Stimulated activated naive CD4-positive, alpha-beta T cell treated with Interleukin-2 at 50 U/mL for 16 hours (primary cell): Measurements from ENCODE around the gene C3orf80.
"Not testable (repeated sequence)": the region's sequence is repeated elsewhere in the genome, so short reads cannot be mapped to it uniquely, and the experiment has no call there.

ENCODE experiments used
- DNase-seq: peaks from one replicate; lab custom pipeline; 2025; lab: John Stamatoyannopoulos, UW

The C3orf80 gene

DNA sequence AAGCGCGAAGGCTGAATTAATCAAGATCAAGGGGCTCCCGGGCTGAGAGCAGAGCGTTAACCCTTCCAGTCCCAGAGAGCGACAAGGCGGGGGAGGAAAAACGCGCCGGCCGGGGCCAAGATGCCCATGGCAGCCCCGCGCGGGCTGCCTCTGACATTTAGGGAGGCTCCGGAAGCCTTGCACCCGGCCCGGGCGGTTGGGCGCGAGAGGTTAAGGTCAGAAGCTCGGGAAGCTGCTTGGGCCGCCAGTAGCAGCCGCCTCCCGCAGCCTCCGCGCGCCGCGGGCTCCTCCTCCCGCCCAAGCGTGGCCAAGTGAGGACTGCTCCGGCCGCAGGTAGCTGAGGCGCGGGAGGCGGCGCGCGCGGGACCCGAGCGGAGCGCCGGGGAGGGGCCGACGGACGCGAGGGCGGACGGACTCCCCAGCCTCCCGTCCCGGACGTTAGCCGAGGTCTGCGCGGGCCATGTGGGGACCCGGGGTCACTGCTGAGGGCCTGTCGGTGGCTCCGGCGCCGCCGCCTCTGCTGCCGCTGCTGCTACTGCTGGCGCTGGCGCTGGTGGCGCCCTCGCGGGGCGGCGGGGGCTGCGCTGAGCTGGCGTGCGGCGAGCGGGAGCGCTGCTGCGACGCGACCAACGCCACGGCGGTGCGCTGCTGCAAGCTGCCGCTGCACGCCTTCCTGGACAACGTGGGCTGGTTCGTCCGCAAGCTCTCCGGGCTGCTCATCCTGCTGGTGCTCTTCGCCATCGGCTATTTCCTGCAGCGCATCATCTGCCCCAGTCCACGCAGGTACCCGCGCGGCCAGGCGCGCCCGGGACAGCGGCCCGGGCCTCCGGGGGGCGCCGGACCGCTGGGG, at the start of gene C3orf80:
Gene C3orf80, plus strand, starts transcription at position 247 of the 850 bp plus-strand sequence. Its CDS starts 214 bp downstream, at position 461.
- peak; percentile 25 for DNase-seq

DNA sequence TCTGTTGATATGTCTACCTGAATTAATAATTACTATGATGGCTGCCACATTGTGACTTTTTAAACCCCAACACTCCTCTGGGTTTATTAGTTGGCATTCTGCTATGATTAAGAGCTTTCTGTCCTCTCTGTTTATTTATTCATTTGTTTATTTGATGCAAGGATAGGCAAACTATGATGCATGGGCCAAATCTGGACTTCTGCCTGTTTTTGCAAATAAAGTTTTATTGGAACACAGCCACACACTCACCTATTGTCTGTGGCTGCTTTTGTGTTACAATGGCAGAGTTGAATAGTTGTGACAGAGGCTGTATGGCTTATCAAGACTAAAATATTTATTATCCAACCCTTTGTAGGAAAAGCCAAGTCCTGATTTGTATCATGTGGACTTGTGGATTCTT, 48.3 kb upstream of the C3orf80 start:
- no peak for DNase-seq

DNA sequence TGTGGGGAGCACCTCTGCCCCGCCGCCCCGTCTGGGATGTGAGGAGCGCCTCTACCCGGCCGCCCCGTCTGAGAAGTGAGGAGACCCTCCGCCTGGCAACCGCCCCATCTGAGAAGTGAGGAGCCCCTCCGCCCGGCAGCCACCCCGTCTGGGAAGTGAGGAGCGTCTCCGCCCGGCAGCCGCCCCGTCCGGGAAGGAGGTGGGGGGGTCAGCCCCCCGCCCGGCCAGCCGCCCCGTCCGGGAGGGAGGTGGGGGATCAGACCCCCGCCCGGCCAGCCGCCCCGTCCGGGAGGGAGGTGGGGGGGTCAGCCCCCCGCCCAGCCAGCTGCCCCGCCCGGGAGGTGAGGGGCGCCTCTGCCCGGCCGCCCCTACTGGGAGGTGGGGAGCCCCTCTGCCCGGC, 46.6 kb upstream of the C3orf80 start:
- DNase-seq, result not testable (repeated sequence)

DNA sequence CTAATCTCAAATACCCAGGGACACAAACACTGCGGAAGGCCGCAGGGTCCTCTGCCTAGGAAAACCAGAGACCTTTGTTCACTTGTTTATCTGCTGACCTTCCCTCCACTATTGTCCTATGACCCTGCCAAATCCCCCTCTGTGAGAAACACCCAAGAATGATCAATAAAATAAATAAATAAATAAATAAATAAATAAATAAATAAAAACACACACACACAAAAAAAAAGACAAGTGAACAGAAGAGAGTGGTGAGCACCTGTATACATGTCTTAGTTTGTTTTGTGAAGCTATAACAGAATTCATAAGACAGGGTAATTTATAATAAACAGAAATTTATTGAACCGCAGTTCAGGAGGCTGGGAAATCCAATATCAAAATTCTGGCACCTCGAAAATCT, 45.8 kb upstream of the C3orf80 start:
- DNase-seq, result not testable (repeated sequence)

DNA sequence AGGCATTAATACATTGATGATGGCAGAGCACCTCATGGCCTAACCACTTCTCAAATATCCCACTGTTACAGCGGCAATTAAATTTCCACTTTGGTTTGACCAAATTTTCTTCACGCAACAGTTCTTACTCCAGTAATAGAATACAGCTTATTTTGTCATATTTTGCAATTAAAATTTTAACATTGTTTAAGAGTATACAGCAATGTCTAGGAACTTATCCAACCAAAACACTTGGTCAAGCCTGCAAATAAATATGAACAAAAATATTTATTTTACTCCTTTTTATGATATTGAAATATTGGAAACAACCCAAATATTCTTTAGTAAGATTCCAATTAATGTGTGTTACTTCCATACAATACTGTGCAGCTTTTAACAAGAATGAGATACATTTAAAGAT, 45.3 kb upstream of the C3orf80 start:
- no peak for DNase-seq

DNA sequence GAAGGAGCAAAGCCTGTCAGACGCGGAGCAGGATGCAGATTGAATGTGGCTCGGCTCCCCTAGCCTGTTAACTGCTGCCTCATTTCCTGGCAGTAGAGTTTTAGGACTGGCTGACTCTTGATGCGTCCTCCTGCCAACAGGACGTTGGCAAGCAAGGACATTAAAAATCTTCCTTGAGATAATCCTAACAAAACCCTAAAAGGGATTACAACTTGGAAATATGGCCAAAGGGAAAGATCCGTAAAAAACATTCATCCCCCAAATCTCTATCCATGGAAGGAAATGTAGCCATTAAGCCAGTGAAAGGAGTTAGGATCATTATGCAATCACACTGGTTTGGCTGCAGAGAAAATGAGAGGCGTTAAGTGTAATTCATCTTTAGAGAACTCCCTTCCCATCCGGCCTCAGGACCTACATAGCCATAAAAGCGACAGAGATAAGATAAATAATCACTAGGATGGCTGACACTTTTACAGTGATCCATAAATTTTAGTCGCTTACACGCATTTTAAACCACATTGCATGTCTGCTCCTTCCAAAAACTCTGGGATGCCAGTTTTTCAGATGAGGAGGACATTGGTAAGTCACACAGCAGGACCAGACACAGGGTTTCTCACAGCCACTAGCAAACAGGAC, 44.5 kb upstream of the C3orf80 start:
- DNase-seq, result no peak

DNA sequence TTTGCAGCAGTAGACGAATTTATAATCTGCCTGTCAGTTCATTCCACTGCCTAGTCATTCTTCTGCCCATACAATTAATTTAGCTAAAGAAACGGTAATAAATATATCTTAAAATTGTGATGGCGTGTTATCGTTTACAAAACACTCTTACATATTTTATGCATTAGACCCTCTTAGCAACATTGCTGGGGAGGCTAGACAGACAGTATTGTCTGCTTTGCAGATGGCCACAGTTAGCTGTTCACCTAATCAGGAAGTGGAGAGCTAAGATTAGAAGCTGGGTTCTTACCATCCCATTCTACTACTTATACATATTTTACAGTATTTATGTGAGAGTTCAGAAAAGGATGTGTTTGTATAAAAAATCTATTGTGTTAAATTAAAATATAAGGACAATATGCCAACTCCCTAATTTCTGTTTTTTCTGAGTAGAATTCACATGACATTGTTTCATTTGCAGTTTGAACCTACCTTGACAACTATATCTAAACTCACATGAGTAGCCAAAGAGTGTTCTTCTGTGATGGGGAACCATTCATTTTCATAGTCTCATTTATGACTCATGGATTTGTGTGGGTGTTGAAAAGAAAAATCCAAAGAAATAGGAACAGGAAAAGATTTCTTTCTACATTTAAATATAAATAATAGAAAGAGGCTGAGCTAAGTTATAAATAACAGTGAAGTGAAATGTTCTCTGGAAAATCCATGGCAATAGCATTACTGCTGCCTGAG, 41.7 kb upstream of the C3orf80 start:
- DNase-seq, result no peak

DNA sequence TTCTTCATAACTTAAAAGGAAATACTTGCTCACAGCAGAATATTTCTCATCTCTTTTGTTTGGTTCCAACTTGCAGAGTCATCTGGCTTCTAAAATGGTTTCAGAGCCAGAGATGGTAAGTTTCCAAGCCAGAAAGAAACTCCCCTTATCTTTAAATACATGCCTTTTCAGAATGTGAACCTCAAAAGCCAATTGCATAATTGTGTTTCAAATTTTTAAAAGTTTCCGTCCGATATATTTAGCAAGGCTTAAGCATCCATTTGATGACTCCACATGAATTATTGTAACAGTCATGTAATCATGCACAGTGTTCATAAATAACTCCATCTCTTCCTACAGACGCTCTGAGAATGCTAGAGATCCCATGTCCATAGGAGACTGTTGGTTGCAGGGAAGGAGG, 40.6 kb upstream of the C3orf80 start:
- DNase-seq, result no peak

DNA sequence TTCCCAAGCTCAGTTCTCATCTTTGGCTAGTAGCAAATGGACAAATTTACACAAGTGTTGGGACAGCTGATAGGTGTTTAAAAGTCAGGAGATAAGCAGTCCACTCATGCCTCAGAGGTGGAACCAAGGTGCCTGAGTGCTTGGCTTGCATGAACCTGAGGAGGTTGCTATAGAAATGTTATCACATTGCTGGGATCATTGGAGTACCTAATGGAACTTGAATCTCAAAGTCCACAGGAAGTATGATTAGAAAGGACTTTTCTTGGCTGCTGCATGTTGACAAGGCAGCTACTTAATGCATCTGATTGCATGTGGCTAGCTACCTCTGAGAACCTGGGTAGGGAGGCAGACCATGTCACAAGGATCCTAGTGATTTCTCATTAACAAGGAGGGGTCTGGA, 39.5 kb upstream of the C3orf80 start:
- DNase-seq, result no peak

DNA sequence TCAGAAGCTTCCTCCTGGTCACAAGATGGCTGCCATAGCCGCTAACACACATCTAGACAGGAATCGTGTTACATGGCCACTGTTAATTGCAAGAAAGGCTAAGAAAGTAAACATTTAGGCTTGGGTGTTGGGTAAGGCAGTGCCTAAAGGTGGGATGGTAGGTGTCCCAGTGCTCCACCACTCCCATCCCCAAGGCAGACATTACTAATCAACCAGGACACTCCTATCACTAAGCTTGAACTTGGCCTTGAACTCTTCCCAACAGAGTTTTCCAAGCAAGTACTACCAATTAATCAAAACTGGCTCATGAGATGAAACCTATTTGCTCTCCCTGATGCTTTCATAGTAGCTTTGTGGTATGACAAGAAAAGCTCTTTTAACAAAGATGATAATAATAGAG, 37.9 kb upstream of the C3orf80 start:
- DNase-seq, result no peak

DNA sequence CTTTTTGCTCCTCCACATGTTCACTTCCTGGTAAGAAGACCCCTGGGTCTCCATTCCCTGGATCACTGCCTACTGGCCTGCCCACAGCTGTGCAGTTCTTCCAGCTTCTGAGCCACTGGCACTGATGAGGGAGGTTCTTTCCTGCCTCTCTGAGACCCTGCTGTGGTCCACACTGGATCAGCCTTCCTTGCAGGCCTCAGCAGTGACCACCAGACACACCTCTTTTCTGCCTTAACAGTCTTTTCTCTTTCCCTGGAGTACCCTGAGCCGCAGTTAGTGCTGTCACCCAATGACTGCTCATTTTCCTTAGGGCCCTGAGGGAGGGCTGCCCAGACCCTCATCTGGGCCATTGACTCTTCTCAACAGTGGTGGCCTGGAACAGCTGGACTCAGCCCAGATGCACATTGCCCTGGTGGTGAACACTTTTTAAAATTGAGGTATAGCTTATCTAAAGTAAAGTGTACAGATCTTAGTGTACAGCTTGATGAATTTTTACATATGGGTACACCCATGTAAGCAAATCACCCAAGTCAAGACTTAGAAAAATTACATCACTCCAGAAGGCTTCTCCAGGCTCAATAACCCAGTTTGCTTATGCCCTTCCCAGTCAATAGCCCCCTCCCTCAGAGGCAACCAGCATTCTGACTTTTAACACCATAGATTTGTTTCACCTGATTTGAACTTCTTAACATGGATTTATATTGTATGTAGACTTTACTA, 32.8 kb upstream of the C3orf80 start:
- DNase-seq, result no peak

DNA sequence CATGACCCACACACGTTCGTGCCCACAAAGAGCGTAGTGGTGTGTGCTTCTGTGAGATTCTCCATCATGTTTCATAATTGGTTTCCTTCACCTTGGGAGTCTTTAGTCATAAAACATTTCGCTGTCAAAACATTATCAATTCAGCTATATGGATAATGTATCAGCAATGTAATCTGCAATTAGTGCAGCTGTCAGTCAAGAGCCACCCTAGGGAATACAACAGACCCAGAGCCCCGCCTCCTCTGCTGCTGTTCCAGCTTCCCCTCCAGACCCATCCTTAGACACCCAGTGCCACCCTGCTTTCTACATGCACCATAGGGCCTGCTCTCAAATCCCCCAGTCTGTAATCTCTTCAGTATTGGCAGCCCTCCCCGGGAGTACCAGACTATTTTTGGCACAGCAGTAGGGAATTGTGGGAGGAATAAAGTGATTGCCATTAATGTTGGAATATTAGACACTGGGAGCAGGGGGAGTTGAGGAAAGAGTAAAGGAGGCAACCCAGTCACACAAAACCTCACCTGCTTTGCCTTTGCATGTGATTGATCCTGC, 31.5 kb upstream of the C3orf80 start:
- DNase-seq, result no peak

DNA sequence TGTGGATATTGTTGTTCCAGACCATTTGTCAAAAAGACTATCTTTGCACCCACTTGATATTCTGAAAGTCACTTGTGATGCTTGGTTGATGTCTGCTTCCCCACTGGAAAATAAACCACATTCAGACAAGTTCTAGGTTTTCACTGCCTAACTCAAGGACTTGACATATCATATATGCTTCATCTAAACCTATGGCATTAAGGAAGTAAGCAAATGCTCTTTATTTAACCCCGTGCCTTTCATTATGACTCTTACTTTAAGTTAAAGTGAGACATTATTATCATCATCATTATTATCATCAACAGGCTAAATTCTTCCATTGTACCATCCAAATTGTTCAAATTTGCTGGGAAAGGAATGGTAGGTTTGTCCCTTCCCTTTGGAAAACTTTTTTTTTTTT, 30.8 kb upstream of the C3orf80 start:
- DNase-seq, result no peak

DNA sequence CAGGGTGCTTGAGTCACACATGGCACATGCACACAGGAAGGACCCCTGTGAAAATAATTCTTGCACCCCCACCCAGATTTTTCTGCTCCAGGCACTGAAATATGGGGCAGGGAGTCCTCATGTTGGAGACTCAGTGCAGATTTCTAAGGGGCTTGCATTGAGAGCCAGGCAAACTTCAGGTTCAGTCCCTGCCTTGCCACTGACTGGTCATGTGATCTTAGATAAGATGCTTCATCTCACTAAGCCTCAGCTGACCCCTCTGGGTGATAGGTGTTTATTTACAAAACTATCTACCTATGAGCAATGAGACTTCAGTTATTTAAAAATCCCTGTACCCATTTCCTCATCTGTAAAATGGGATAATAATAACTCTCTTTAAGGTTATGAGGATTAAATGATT, 30.1 kb upstream of the C3orf80 start:
- DNase-seq, result no peak

DNA sequence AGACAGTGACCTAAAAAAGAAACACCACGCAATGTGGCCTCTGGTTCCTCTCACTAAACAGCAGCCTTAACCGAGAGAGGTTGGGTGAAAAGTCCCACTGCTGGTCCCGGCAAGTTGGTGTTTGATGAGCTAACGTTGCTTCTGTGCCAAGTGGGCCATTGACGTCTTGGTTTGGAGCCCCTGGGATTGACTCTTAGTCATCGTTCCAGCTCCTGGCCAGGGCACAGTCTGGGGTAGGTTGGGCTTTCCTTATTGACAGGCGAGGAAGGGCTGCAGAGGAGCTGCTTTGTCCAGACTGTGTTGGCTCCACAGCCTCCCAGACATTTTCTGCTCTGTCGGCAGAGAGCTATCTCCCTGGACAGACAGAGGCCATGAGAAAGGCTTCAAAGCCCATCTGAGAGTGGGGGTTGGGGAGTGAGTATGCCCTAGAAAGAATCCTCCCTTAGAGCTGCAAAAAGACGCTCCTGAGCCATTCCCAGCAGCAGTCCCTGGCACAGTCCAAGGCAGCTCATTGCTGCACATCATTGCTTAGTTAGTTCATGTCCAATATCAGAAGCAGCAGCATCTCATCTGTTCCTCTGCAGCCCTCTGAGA, 28.6 kb upstream of the C3orf80 start:
- no peak for DNase-seq

DNA sequence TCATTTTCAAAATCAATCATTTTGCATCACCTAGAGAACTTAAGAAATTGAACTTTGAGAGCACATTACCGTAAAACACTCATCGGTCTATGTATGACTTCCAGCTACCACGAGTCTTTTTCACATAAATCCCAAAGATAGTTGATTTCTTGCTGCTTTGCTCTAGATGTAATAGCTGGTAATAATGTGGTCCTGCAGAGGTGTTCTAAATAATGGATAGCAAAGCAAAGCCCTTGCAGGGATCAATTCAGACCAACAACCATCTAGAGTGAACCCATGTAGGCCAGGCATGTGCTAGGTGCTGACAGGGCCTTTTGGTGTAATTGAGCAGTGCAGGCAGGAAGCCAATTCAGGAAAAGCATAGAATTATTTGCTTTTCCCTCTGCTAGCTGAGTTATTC, 26.1 kb upstream of the C3orf80 start:
- DNase-seq, result no peak

DNA sequence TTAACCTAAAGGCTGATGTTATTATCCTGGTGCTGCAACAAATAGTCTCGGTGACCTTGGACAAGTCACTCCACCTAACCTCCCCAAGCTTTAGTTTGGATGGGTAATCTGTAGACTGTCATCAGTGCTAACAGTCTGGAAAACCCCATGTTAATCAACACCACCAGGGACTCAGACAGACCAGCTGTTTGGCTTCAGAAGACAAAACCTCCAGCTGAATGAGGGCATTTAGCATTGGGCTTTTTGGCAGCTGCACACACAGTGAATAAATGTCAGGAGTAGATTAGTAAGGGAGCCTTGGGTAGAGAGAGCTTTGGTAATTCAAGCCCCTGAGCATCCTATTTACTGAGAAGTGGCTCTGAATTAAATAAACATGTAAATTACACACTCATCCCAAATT, 24.9 kb upstream of the C3orf80 start:
- DNase-seq, result no peak

DNA sequence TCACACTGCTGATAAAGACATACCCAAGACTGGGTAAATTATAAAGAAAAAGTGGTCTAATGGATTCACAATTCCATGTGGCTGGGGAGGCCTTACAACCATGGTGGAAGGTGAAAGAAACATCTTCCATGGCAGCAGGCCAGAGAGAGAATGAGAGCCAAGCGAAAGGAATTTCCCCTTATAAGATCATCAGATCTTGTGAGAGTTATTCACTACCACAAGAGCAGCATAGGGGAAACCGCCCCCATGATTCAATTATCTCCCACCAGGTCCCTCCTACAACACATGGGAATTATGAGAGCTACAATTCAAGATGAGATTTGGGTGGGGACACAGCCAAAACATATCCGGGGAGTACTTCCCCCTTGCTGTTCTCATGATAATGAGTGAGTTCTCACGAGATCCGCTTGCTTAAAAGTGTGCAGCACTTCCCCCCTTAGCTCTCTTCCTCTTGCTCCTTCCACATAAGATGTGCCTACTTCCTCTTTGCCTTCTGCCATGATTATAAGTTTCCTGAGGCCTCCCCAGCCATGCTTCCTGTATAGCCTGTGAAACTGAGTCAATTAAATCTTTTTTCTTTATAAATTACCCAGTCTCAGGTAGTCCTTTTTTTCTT, 20.7 kb upstream of the C3orf80 start:
- not testable (repeated sequence) for DNase-seq

DNA sequence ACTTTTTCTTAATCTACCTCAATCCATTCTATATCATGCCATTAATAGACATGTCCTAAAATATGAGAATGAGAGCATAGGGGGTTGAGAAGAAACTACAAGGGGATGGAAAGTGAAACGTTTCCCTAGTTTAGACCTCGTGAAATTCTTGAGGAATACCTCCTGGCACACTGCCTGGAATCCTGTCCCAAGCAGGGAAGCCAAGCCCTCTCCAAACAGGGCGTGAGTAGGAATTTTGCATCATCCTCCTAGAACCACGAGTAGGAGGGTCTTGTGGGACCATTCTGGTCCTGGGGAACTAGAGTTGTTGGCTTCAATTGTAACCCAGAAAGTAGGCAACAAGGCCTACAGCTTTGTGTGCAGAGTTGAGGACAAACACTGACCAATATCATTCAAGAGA, 19.6 kb upstream of the C3orf80 start:
- no peak for DNase-seq

DNA sequence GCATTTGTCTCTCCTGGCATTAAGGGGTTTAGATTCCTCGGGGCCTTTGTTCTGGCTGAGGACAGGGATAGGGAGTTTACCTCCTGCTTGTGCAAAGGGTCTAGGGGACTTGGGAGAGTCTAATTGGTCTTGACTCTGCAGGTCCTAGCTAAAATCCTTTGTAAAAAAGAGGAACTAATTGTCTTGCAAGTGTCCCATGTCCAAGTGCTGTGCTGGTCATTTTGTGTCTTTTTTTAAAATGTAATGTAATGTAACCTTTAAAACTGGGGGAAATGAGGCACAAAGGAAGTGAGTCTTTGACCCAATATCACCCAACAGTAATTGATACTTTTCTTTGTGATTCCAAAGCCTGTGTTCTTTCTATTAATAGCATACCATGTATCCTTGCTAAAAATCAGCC, 14.9 kb upstream of the C3orf80 start:
- no peak for DNase-seq

DNA sequence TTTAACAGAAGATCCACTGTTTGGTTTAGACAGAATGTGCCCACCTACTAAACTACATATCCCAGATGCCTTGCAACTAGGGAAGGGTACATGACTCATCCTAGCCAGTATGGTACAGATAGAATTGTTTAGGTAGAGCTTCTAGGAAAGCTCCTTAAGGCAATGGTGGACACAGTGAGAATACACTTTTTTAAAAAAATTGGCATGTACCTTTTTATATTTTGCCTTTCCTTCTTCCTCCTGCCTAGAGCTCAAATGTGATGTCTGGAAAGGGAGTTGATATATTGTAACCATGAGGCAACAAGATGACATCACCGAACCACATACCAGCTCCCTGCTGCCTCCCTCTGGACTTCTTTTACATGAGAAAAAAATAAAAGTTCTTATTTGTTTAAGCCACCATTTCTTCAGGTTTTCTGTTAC, 14.4 kb upstream of the C3orf80 start:
- no peak for DNase-seq
